Glomerular endothelial cell (primary cell): ENCODE results near the gene SEMA4F. TPM values are rescaled to one million over a fixed set of nuclear protein-coding genes. Genes with fewer than 3 reads are reported as not detected.

ENCODE experiments used
- DNase-seq: peaks from one replicate; pipeline ENCODE4 v3.0.0-alpha.2; 2011; ENCODE audit warnings: low read depth, low spot score; ENCODE audit errors: extremely low read depth
- total RNA-seq: library from RNA; depleted of rRNA; stranded (reverse); fragments of >200 nt; gene quantifications from 2 replicates; pipeline ENCODE4 v1.2.3, GENCODE V29; 2015

SEMA4F gene
- total RNA-seq, 1 donor from 2014 or later: 8.1 TPM

DNA sequence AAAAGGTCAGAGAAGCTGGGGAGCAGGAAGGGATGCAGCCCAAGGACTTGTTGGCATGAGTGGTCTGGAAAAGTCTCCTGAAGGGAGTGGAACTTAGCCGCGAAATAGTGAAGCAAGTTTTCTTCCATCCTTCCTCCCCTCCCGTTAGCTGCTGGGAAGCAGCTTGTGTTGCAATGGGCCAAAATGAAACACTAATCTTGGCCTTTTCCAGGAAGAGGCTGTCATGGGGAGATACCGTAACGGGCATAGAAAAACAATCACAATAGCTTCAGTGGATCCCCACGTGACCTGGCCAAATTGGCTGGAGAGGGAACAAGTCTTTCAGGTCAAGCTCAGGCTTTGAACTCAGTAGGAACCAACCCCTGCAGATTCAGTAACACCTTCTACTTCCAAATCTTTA, 49.3 kb downstream of the SEMA4F start:
- no peak for DNase-seq

GRCh38 chr2:74704216-74704615, 50.2 kb downstream of the SEMA4F start:
- no peak for DNase-seq

GRCh38 chr2:74706741-74707140, 52.7 kb downstream of the SEMA4F start:
- DNase-seq: no peak

DNA sequence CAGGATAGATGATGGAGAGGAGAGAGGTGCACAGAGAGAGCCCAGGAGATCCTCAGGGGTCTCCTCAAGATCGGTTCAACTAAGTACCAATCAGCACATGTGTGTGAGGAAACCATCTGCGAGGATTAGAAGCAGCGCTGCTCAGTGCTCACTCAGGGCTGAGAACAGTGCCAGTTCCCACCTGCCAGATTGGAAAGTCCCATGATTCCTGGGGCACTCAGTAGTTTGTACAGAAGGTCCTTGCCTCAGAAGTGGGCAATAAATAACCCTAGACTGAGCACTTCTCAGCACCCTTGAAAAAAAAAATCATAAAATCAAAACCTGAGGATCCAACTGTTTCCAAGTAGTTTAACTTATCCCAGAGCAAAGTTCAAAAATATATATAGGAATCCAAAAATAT, 53.8 kb downstream of the SEMA4F start:
- DNase-seq: no peak

DNA sequence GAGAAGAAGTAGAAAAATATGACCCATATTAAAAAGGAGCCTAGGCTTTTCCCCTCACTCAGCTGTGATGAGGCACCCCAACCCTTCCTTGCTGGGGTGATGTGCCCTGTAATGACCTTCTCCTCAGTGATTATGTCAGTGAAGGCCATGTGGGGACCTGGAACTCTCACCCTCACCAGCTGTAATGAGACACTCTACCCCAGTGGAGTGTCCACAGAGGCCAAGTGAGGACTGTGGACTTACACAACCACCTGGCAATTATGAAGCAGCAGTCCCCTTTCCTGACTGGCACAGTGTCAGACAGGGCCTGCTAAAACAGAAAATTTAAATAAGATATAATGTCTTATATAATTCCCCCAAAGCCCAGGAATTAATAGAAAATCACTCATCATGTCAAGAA, 54.2 kb downstream of the SEMA4F start:
- no peak for DNase-seq

GRCh38 chr2:74708883-74709282, 54.8 kb downstream of the SEMA4F start:
- no peak for DNase-seq

- DNase-seq: no peak
These were observed 58.4 kb downstream of the SEMA4F start for GRCh38 chr2:74712223-74713053.

DNA sequence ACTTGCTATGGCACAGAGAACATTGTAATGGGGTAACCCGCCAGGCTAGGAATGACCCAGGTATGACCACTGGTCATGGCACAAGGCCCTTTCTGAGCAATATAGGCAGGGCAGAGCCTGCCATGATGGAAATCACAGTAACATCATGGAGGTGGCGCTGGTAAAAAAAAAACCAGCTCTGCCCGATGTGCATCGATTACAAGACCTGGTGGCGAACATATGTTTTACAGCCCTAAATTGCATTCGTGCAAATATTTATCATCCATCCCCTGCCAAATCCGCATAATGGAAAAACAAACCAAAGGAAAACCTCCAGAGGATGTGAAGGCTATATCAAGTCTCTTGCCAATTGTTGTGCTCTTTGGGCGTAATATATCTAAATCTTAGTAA, 60.6 kb downstream of the SEMA4F start:
- DNase-seq: no peak

- DNase-seq: peak; percentile 42
These were observed 61.2 kb downstream of the SEMA4F start for GRCh38 chr2:74715081-74715791.

GRCh38 chr2:74715880-74716279, 61.8 kb downstream of the SEMA4F start:
- DNase-seq: no peak

- DNase-seq: no peak
These were observed 65.0 kb downstream of the SEMA4F start for GRCh38 chr2:74719066-74719465.

DNA sequence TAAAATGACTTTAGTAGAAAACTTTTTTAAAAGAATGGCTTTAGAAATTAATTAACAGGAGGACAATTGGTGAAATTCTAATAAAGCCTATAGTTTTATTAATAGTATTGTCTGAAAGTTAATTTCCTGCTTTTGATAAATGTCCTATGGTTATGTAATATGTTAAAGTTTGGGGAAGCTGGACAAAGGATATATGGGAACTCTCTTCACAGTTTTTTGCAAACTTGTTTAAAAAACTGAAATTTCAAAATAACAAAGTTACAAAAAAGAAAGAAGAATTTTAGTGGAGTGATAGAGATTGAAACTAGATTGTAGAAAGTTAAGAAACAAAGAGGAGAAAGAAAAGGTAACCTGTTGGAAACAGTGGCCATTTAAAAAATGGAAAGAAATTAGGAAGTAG, 67.3 kb downstream of the SEMA4F start:
- no peak for DNase-seq

GRCh38 chr2:74724496-74724895, 70.4 kb downstream of the SEMA4F start:
- DNase-seq: no peak

- DNase-seq: no peak
These were observed 71.2 kb downstream of the SEMA4F start for GRCh38 chr2:74725287-74725686.

DNA sequence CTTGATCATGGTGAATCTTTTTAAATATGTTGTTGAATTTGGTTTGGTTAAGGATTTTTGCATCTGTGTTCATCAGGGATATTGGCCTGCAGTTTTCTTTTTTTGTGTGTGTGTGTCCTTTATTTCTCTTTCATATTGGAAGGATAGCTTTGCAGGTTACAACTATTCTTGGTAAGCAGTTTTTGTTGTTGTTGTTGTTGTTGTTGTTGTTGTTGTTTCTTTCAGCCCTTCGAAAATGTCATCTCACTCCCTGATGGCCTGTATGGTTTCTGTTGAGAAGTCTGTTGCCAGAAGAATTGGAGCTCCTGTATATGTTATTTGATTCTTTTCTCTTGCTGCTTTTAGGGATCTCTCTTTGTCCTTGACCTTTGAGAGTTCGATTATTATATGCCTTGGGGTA, 74.8 kb downstream of the SEMA4F start:
- DNase-seq: no peak

GRCh38 chr2:74730530-74730929, 76.5 kb downstream of the SEMA4F start:
- DNase-seq: no peak

Other genes with a start within 250 kb of the SEMA4F start
- 0.34 and 0.82 TPM in 2 replicates for gene C2orf81, start 232.6 kb upstream of the SEMA4F start, total RNA-seq
- 29.1 and 35.6 TPM in 2 replicates for gene WDR54, start 232.5 kb upstream of the SEMA4F start, total RNA-seq
- gene RTKN, start 212.3 kb upstream of the SEMA4F start, total RNA-seq: 11.2 and 14.5 TPM in 2 replicates
- 17.2 and 21.7 TPM in 2 replicates for gene INO80B, start 199.2 kb upstream of the SEMA4F start, total RNA-seq
- gene WBP1, start 195.8 kb upstream of the SEMA4F start, total RNA-seq: 41.0 and 50.8 TPM in 2 replicates
- gene MOGS, start 188.9 kb upstream of the SEMA4F start, total RNA-seq: 94.6 and 120 TPM in 2 replicates
- 12.7 and 17.0 TPM in 2 replicates for gene MRPL53, start 181.6 kb upstream of the SEMA4F start, total RNA-seq
- 12.5 and 19.3 TPM in 2 replicates for gene CCDC142, start 171.2 kb upstream of the SEMA4F start, total RNA-seq
- 14.1 and 37.5 TPM in 2 replicates for gene TTC31, start 171.2 kb upstream of the SEMA4F start, total RNA-seq
- gene LBX2, start 154.6 kb upstream of the SEMA4F start, total RNA-seq: 3.9 and 4.3 TPM in 2 replicates
- gene PCGF1, start 146.6 kb upstream of the SEMA4F start, total RNA-seq: 10.9 and 14.4 TPM in 2 replicates
- gene TLX2, start 139.8 kb upstream of the SEMA4F start, total RNA-seq: not detected in 2 replicates
- not detected in 2 replicates for gene DQX1, start 128.0 kb upstream of the SEMA4F start, total RNA-seq
- 102 and 136 TPM in 2 replicates for gene AUP1, start 124.5 kb upstream of the SEMA4F start, total RNA-seq
- gene HTRA2, start 124.3 kb upstream of the SEMA4F start, total RNA-seq: 30.6 TPM in 2 replicates
- 1.1 and 2.7 TPM in 2 replicates for gene LOXL3, start 100.3 kb upstream of the SEMA4F start, total RNA-seq
- 12.9 and 17.2 TPM in 2 replicates for gene DOK1, start 99.5 kb upstream of the SEMA4F start, total RNA-seq
- gene M1AP, start 5.9 kb upstream of the SEMA4F start, total RNA-seq: not detected in 2 replicates
- 9.4 and 12.0 TPM in 2 replicates for gene HK2, start 179.9 kb downstream of the SEMA4F start, total RNA-seq